NCI-H82 (cell line): ENCODE measurements around the gene HSD11B2.

Experiments used
- DNase-seq: peaks from one replicate; lab custom pipeline; 2025; lab: John Stamatoyannopoulos, UW

Gene HSD11B2

GRCh38 chr16:67430977-67431774, at the start of gene HSD11B2:
HSD11B2 (plus strand) TSS chr16:67431121; CDS start chr16:67431249, 128 bp downstream.
- DNase-seq, result peak; percentile 83

- DNase-seq, result no peak
Observed at GRCh38 chr16:67383284-67383683, 47.6 kb upstream of the HSD11B2 start.

GRCh38 chr16:67384778-67385510, 46.0 kb upstream of the HSD11B2 start:
- DNase-seq, result no peak

GRCh38 chr16:67386861-67387455, 44.0 kb upstream of the HSD11B2 start:
- no peak for DNase-seq

GRCh38 chr16:67387479-67388079, 43.3 kb upstream of the HSD11B2 start:
- no peak for DNase-seq

GRCh38 chr16:67388191-67388590, 42.7 kb upstream of the HSD11B2 start:
- no peak for DNase-seq

GRCh38 chr16:67388591-67388990, 42.3 kb upstream of the HSD11B2 start:
- peak; percentile 53 for DNase-seq

GRCh38 chr16:67389911-67390815, 40.8 kb upstream of the HSD11B2 start:
- no peak for DNase-seq

- DNase-seq, result no peak
Observed at GRCh38 chr16:67390816-67391423, 40.0 kb upstream of the HSD11B2 start.

- DNase-seq, result no peak
Observed at GRCh38 chr16:67391424-67392300, 39.3 kb upstream of the HSD11B2 start.

- no peak for DNase-seq
Observed at GRCh38 chr16:67392301-67393059, 38.4 kb upstream of the HSD11B2 start.

- DNase-seq, result peak; percentile 95
Observed at GRCh38 chr16:67393111-67393787, 37.7 kb upstream of the HSD11B2 start, which contains the start of gene TPPP3. TPPP3 (minus strand) TSS chr16:67393498; CDS start chr16:67391111, 2,387 bp downstream.

GRCh38 chr16:67393788-67394154, 37.1 kb upstream of the HSD11B2 start:
- no peak for DNase-seq

- DNase-seq, result no peak
Observed at GRCh38 chr16:67394155-67395104, 36.5 kb upstream of the HSD11B2 start.

GRCh38 chr16:67395105-67395457, 35.8 kb upstream of the HSD11B2 start:
- no peak for DNase-seq

- DNase-seq, result peak; percentile 95
Observed at GRCh38 chr16:67395458-67396158, 35.3 kb upstream of the HSD11B2 start.
